H1 (cell line): ENCODE data around the gene DBH.

ENCODE experiments used
- CHD1 ChIP-seq: IDR thresholded peaks from 2 replicates; pipeline ENCODE4 v1.6.1; 2012; ENCODE audit warnings: low read depth, low read length, improper control_type of control experiment
- CTCF ChIP-seq, 3 experiments: IDR thresholded peaks; 1 replicate in 2 of 3; 2 replicates in 1 of 3; pipeline versions ENCODE4 v1.5.1 to v1.6.1; 2011; ENCODE audit warnings: low read length in 3 of 3, mild to moderate bottlenecking in 3 of 3, inconsistent platforms in 2 of 3, low read depth in 1 of 3, moderate library complexity in 1 of 3; ENCODE audit not compliant: insufficient read depth in 1 of 3; ENCODE audit errors: control extremely low read depth in 1 of 3
- GABPA ChIP-seq: IDR thresholded peaks from 2 replicates; pipeline ENCODE4 v1.6.1; 2011; ENCODE audit warnings: mild to moderate bottlenecking, low read length, moderate library complexity, borderline replicate concordance; ENCODE audit not compliant: insufficient read depth
- JUN ChIP-seq: IDR thresholded peaks from 2 replicates; pipeline ENCODE4 v1.6.1; 2011; ENCODE audit warnings: low read depth, mild to moderate bottlenecking, improper control_type of control experiment, low read length
- POLR2AphosphoS5 ChIP-seq: IDR thresholded peaks from 2 replicates; pipeline ENCODE4 v1.6.1; 2011; ENCODE audit warnings: low read depth, low read length
- RAD21 ChIP-seq, 2 experiments: IDR thresholded peaks in 1 of 2; conservative IDR thresholded peaks in 1 of 2; 2 replicates each; pipeline ENCODE4 v1.6.1; 2011; ENCODE audit warnings: low read depth in 2 of 2, low read length in 2 of 2, improper control_type of control experiment in 1 of 2, inconsistent platforms in 1 of 2, mild to moderate bottlenecking in 1 of 2, moderate library complexity in 1 of 2
- USF2 ChIP-seq: IDR thresholded peaks from 2 replicates; pipeline ENCODE4 v1.6.1; 2011; ENCODE audit warnings: low read length, improper control_type of control experiment
- TF ChIP-seq, protein P1 (sequence below): IDR thresholded peaks from 2 replicates; pipeline ENCODE4 v1.6.1; 2012; ENCODE audit warnings: inconsistent platforms

DNA sequence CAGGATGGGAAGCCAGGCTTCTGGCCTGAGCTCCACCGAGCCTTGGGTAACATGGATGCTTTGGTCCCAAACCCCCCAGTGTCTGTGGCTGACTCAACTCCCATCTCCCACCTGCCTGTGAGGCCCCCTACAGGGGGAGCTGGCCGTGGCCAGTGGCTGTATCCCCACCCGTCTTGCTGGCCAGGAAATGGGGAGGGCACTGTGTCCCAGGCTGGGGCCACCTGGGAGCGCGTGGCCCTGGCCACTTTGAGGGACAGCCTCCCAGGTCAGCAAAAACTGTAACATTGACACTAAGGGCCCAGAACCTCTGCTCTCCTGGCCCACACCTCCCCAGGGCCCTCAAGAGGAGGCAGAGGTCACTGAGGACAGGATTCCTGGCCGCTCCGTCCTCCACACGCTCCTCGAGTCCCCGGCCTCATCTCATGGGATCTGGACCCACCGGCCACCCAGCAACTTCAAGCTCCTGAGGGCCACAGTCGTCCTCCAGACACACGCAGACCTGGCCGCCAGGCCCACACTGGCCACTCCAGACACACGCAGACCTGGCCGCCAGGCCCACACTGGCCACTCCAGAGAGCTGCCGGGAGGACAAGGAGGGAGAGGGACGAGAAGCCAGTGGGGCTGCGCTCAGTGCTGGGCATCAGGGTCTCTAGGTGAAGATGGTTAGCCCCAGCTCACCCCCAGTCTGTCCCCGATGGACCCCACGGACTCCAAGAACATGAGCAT lies 44.2 kb downstream of the DBH start:
- no peak for TF ChIP-seq GABPA
- TF ChIP-seq RAD21 (IDR thresholded peaks at IDR 0.05 in 1 of 2, conservative IDR thresholded peaks at IDR 0.05 in 1 of 2; ENCODE audit: low read depth in 2 of 2, low read length in 2 of 2): no peak
- TF ChIP-seq, protein P1, sequence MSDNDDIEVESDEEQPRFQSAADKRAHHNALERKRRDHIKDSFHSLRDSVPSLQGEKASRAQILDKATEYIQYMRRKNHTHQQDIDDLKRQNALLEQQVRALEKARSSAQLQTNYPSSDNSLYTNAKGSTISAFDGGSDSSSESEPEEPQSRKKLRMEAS: no peak
- no peak for TF ChIP-seq CTCF (IDR thresholded peaks at IDR 0.05; ENCODE audit: control extremely low read depth in 1 of 3, insufficient read depth in 1 of 3, low read depth in 1 of 3, low read length in 3 of 3)
- no peak for TF ChIP-seq USF2
- TF ChIP-seq POLR2AphosphoS5: no peak
- no peak for TF ChIP-seq JUN
- no peak for TF ChIP-seq CHD1
